ENCODE results near the gene MNAT1. TPM values are rescaled to one million over a fixed set of nuclear protein-coding genes. Genes with fewer than 3 reads are reported as not detected.

Gene MNAT1
- total RNA-seq, 1 donor from 2014 or later = 54.1 TPM

DNA sequence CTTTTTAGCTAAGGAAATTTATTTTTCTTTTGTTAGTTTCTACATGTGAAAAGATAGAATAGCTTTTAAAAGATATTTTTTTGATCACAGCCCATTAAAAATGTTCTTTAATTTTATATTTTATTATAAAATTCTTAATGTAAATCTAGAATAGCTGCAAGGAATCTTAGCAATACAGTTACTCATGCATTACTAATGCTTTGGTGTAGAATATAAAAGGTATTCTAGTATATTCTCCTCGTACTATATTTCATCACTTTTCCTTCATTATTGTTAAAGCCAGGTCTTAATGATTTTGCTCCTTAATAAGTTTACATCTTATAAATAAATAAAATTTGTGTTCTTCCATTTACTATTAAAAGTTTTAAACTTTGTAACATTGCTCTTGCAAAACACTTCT is 82.6 kb downstream of the MNAT1 start:
- no peak for TF ChIP-seq CTCF (IDR thresholded peaks at IDR 0.05; ENCODE audit: unreplicated experiment)
- DNase-seq (ENCODE audit: low spot score, unreplicated experiment) = no peak
- peaks cover 28% of the 10 kb centered on the region for H3K4me1 Mint-ChIP-seq (ENCODE audit: low read depth)
- peaks cover 3% of the 10 kb centered on the region for H3K9me3 Mint-ChIP-seq (ENCODE audit: low read depth)
- no peaks in the 10 kb centered on the region for H3K27me3 Mint-ChIP-seq
- no peak overlapping the region for H3K27ac Mint-ChIP-seq
- no peak overlapping the region for H3K4me3 Mint-ChIP-seq (ENCODE audit: low read depth)
- peaks cover 22% of the 10 kb centered on the region for H3K36me3 Mint-ChIP-seq (ENCODE audit: insufficient read depth)

DNA sequence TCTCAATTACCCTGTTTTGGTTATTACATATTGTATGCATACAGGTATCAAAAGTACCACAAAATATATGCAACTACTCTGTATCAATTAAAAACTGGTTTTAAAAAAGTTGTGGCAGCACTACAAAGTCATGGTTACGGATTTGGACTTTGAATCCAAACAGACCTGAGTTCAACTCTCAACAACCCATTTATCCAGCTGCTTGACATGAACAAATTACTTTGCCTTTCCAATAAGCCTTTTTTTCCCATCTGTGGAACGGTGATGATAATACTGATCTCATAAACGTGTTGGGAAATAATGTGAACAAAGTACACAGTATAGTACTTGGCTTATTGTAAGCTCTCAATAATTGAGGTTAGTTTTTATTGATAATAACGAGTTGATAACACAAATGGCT is 85.0 kb downstream of the MNAT1 start:
- H3K4me3 Mint-ChIP-seq (ENCODE audit: low read depth) = no peak overlapping the region
- H3K27ac Mint-ChIP-seq = no peak overlapping the region
- H3K4me1 Mint-ChIP-seq (ENCODE audit: low read depth) = peaks cover 28% of the 10 kb centered on the region
- H3K27me3 Mint-ChIP-seq = no peaks in the 10 kb centered on the region
- H3K9me3 Mint-ChIP-seq (ENCODE audit: low read depth) = no peaks in the 10 kb centered on the region
- no peak for DNase-seq (ENCODE audit: low spot score, unreplicated experiment)
- no peak for TF ChIP-seq CTCF (IDR thresholded peaks at IDR 0.05; ENCODE audit: unreplicated experiment)
- H3K36me3 Mint-ChIP-seq (ENCODE audit: insufficient read depth) = peaks cover 12% of the 10 kb centered on the region

- H3K4me1 Mint-ChIP-seq (ENCODE audit: low read depth) = peaks cover 2% of the 10 kb centered on the region
- no peak for DNase-seq (ENCODE audit: low spot score, unreplicated experiment)
- no peaks in the 10 kb centered on the region for H3K27me3 Mint-ChIP-seq
- H3K9me3 Mint-ChIP-seq (ENCODE audit: low read depth) = no peaks in the 10 kb centered on the region
- no peak overlapping the region for H3K27ac Mint-ChIP-seq
- no peak overlapping the region for H3K4me3 Mint-ChIP-seq (ENCODE audit: low read depth)
- no peak for TF ChIP-seq CTCF (IDR thresholded peaks at IDR 0.05; ENCODE audit: unreplicated experiment)
- H3K36me3 Mint-ChIP-seq (ENCODE audit: insufficient read depth) = peaks cover 14% of the 10 kb centered on the region
These were observed 104.0 kb downstream of the MNAT1 start for GRCh38 chr14:60838601-60839000.

DNA sequence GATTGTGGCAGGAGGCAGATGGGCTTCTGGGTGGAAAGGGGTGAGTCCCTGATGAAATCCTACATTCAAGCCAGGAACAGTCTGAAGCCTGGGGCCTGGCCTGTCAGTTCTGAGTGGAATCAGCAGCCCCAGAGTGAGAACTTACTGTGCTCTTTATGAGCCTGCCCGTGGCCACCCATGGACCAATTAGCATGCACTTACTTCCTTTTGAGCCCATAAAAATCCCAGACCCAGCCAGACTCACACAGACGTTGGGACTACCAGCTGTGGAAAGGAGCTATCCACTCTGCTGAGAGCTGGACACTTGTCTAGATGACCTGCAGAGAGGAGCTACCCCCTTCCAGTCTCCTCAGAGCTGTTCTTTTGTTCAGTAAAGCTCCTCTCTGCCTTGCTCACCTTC is 104.5 kb downstream of the MNAT1 start:
- H3K27ac Mint-ChIP-seq = no peak overlapping the region
- H3K27me3 Mint-ChIP-seq = no peaks in the 10 kb centered on the region
- DNase-seq (ENCODE audit: low spot score, unreplicated experiment) = no peak
- H3K4me1 Mint-ChIP-seq (ENCODE audit: low read depth) = peaks cover 2% of the 10 kb centered on the region
- H3K4me3 Mint-ChIP-seq (ENCODE audit: low read depth) = no peak overlapping the region
- peaks cover 10% of the 10 kb centered on the region for H3K36me3 Mint-ChIP-seq (ENCODE audit: insufficient read depth)
- H3K9me3 Mint-ChIP-seq (ENCODE audit: low read depth) = no peaks in the 10 kb centered on the region
- TF ChIP-seq CTCF (IDR thresholded peaks at IDR 0.05; ENCODE audit: unreplicated experiment) = no peak

- TF ChIP-seq CTCF (IDR thresholded peaks at IDR 0.05; ENCODE audit: unreplicated experiment) = no peak
- no peak overlapping the region for H3K4me3 Mint-ChIP-seq (ENCODE audit: low read depth)
- no peak overlapping the region for H3K27ac Mint-ChIP-seq
- no peak for DNase-seq (ENCODE audit: low spot score, unreplicated experiment)
- H3K36me3 Mint-ChIP-seq (ENCODE audit: insufficient read depth) = peaks cover 9% of the 10 kb centered on the region
- H3K9me3 Mint-ChIP-seq (ENCODE audit: low read depth) = no peaks in the 10 kb centered on the region
- peaks cover 2% of the 10 kb centered on the region for H3K4me1 Mint-ChIP-seq (ENCODE audit: low read depth)
- H3K27me3 Mint-ChIP-seq = no peaks in the 10 kb centered on the region
These were observed 105.1 kb downstream of the MNAT1 start for GRCh38 chr14:60839657-60840056.

Measured in progenitor cell of endocrine pancreas (in vitro differentiated cells).